C4-2B (cell line): ENCODE measurements around the gene ZBTB24.
A peak's percentile ranks its signal among the peaks of the same experiment; 100 is the strongest.

Experiments used
- CTCF ChIP-seq: fragments of 450-650 bp; conservative IDR thresholded peaks from 2 replicates; pipeline ENCODE4 v1.5.1; 2017; ENCODE audit warnings: mild to moderate bottlenecking
- ZFX ChIP-seq: fragments of 450-650 bp; IDR thresholded peaks from 2 replicates; pipeline ENCODE4 v1.6.1; 2017

DNA sequence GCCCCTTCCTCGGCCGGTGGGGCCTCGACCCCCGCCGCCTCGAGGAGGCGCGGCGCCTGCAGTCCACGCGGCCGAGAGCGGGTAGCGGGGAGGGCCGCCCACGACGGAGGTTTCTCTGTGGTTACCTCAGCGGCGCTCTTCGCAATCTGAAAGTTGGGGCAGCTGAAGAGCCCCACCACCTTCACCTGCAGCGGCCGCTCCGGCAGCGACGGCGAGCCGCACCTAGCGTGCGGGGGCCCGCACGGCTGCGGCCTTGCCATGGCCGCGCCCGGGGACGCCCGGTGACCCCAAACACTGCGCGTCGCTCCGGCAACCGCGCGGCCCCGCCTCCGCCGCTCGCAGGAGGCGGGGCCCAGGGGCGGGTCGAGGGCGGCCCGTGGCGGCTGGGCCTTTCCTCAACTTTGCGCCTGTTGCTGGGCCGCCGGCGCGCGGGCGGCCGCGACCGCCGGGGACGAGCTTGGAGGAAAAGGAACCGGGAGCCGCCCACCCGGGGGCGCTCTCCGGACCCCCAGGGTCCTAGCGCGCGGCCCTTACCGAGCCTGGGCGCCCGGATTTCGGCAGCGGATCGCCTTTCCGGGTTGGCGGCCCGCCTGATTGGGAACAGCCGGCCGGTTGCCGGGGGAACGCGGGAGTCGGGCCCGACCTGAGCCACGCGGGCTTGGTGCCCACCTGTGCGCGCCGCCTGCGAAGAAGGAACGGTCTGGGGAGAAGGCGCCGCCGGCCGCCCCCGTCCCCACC, 42.5 kb downstream of the ZBTB24 start, which contains the start of the genes PPIL6 and SMPD2:
- TF ChIP-seq CTCF (no peak; the same call in 1 of the 2 replicates), ZFX (peak; percentile 84)
